ENCODE data around the gene NTN5. TPM values are rescaled to one million over a fixed set of nuclear protein-coding genes. Genes with fewer than 3 reads are reported as not detected.

The NTN5 gene
- total RNA-seq, 1 experiment from 2014 or later, result not detected

DNA sequence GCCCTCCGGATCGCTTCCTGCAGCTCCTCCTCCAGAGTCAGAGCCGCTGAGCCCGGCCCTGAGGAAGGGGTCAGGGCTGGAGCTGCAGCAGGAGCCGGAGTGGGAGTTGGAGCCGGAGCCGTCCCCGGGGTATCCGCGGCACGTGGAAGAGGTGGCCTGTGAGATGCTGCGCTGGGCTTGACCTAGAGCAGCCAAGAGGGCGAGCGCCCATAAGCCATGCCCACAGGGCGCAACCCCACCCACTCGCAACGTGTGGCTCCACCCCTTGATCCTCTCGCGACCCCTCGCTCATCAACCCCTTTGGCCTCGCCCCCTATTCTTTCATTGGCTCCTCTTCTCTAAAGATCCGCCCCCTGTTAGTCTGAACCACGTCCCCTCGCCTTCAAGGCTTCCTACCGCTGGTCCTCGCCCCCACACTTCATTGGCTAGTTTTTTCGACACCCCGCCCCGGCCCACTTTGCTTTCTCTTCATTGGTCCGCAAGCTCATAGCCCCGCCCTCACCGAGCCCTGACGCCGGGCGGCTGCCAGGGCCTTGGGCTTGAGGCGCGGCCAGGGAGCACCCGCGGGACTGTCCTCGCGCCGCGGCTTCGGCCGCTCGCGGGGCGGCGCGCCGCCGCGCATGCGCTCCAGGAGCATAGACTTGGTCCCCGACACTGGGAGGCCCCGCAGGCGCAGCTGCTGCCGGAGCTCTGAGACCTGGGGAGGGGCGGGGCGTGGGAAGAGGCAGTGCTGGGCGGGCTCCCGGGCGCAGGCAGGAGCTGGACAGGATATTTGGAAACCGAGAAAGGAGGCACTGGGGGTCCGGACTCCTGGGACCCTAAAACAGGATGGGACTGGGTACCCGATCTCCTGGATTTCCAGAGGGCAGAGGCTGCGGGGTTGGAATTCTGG, 41.3 kb upstream of the NTN5 start:
- intact Hi-C loops (cut with micrococcal nuclease; ENCODE audit: unreplicated experiment), result loop anchor here (5.0 kb wide), 1 partner anchor 67 kb away; the partner anchor contains the start of gene CA11
- CTCF ChIA-PET, result interaction anchor here (0.9 kb wide), 1 partner anchor 68 kb away, joined by 4 read pairs; the partner anchor contains the start of gene CA11

DNA sequence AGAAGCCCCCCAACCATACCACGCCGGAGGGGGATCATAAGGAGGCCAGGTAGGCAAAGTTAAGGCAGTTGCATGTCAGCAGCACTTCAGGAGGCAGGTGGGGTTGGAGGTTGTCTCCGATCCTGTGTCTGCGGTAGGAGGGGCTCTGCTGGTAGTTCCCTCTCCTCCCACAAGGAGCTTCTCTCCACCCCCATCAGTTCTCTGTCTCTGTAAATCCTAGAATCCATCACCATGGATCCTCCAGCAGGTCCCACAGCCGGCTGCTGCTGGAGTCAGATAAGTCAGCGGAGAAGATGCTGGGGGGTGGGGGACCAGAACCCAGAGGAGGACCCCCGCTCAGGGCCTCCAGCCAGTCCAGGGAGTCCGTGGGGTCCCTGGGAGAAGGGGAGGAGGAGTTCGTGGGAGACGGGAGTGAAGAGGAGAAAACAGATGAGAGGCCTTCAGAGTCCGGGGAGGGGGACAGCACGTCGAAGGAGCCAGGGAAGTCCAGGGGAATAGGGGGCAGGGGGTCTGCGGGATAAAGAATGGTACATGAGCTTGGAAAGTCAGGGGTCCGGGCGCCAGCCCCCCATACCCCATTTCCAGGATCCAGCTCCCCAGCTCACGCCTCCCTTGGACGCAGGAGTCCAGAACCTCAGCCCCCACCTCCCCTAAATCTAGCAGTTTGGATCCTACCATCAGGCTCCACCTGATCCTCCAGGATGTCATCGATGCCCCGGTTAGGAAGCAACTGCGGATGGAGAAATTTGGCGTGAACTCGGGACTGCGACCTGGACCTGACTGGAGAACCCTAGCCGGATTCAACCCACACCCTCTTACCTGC, 40.4 kb upstream of the NTN5 start:
- H3K4me3 ChIP-seq (ENCODE audit: low read depth, low read length, poor library complexity, severe bottlenecking), result peak overlapping the region; percentile 66
- TF ChIP-seq, protein P1, sequence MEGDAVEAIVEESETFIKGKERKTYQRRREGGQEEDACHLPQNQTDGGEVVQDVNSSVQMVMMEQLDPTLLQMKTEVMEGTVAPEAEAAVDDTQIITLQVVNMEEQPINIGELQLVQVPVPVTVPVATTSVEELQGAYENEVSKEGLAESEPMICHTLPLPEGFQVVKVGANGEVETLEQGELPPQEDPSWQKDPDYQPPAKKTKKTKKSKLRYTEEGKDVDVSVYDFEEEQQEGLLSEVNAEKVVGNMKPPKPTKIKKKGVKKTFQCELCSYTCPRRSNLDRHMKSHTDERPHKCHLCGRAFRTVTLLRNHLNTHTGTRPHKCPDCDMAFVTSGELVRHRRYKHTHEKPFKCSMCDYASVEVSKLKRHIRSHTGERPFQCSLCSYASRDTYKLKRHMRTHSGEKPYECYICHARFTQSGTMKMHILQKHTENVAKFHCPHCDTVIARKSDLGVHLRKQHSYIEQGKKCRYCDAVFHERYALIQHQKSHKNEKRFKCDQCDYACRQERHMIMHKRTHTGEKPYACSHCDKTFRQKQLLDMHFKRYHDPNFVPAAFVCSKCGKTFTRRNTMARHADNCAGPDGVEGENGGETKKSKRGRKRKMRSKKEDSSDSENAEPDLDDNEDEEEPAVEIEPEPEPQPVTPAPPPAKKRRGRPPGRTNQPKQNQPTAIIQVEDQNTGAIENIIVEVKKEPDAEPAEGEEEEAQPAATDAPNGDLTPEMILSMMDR (conservative IDR thresholded peaks at IDR 0.05; ENCODE audit: low read depth, low read length), result no peak
- no peak for TF ChIP-seq EZH2 (IDR thresholded peaks at IDR 0.05; ENCODE audit: borderline replicate concordance, low read depth, low read length, poor library complexity, severe bottlenecking)
- no peaks in the 10 kb centered on the region for H3K27me3 ChIP-seq (replicated peaks; ENCODE audit: insufficient read depth, low read depth, low read length, poor library complexity)
- peak overlapping the region; percentile 7 for H3K27ac ChIP-seq (ENCODE audit: low read depth, low read length, poor library complexity, severe bottlenecking)
- H3K4me1 ChIP-seq (ENCODE audit: insufficient read depth, low read length, poor library complexity, severe bottlenecking), result peaks cover 33% of the 10 kb centered on the region
- no peak for DNase-seq (ENCODE audit: low spot score)
- H3K9me3 ChIP-seq (ENCODE audit: low read depth, low read length, poor library complexity, severe bottlenecking), result no peaks in the 10 kb centered on the region
- intact Hi-C loops (cut with micrococcal nuclease; ENCODE audit: unreplicated experiment), result loop anchor here (5.0 kb wide), 1 partner anchor 66 kb away; the partner anchor contains the start of gene CA11
- BruUV-seq (replicated peaks), result no TSS peak
- no peaks in the 10 kb centered on the region for H3K36me3 ChIP-seq (ENCODE audit: insufficient read depth, low read length, poor library complexity, severe bottlenecking)
- CTCF ChIA-PET, result interaction anchor here (0.5 kb wide), 1 partner anchor 15 kb away, joined by 16 read pairs; no protein-coding TSS in a partner anchor
- POLR2A ChIA-PET (ENCODE audit: low non-redundant PET), result no interaction called here

More for the DNA sequence above, 41.3 kb upstream of the NTN5 start:
- no peaks in the 10 kb centered on the region for H3K27me3 ChIP-seq (replicated peaks; ENCODE audit: insufficient read depth, low read depth, low read length, poor library complexity)
- DNase-seq (ENCODE audit: low spot score), result peak; percentile 100
- TF ChIP-seq EZH2 (IDR thresholded peaks at IDR 0.05; ENCODE audit: borderline replicate concordance, low read depth, low read length, poor library complexity, severe bottlenecking), result no peak
- TF ChIP-seq, protein P1 (conservative IDR thresholded peaks at IDR 0.05; ENCODE audit: low read depth, low read length), result no peak
- peak overlapping the region; percentile 66 for H3K4me3 ChIP-seq (ENCODE audit: low read depth, low read length, poor library complexity, severe bottlenecking)
- peaks cover 33% of the 10 kb centered on the region for H3K4me1 ChIP-seq (ENCODE audit: insufficient read depth, low read length, poor library complexity, severe bottlenecking)
- POLR2A ChIA-PET (ENCODE audit: low non-redundant PET), result interaction anchor here (0.6 kb wide), 1 partner anchor 180 kb away, joined by 3 read pairs; no protein-coding TSS in a partner anchor
- no TSS peak for BruUV-seq (replicated peaks)
- H3K9me3 ChIP-seq (ENCODE audit: low read depth, low read length, poor library complexity, severe bottlenecking), result no peaks in the 10 kb centered on the region
- no peaks in the 10 kb centered on the region for H3K36me3 ChIP-seq (ENCODE audit: insufficient read depth, low read length, poor library complexity, severe bottlenecking)
- peak overlapping the region; percentile 88 for H3K27ac ChIP-seq (ENCODE audit: low read depth, low read length, poor library complexity, severe bottlenecking)

DNA sequence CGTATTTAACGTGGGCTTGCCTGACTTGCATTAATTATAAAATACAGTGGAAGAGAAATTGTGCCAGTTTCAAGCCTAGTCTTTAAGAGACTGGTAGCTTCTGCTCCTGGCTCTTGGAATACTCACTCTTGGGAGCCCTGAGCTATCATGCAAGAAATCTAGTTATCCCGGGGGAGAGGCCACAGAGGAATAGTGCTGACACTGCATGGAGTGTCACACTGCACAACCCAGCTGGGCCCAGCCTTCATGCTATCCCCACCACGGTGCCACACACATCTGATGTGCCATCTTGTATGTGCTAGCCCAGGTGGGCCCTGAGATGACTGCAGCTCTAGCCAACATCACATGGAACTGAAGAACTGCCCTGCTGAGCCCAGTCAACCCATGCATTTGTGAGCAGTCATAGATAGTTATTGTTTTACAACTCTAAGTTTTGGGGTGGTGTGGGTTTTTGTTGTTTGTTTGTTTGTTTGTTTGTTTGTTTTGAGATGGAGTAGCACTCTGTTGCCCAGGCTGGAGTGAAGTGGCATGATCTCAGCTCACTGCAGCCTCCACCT, 38.4 kb upstream of the NTN5 start:
- intact Hi-C loops (cut with micrococcal nuclease; ENCODE audit: unreplicated experiment), result loop anchor here (5.0 kb wide), 1 partner anchor 64 kb away; the partner anchor contains the start of gene CA11
- POLR2A ChIA-PET (ENCODE audit: low non-redundant PET), result no interaction called here
- BruUV-seq (replicated peaks), result no TSS peak
- no peak overlapping the region for H3K4me3 ChIP-seq (ENCODE audit: low read depth, low read length, poor library complexity, severe bottlenecking)
- DNase-seq (ENCODE audit: low spot score), result no peak
- CTCF ChIA-PET, result no interaction called here
- peaks cover 20% of the 10 kb centered on the region for H3K4me1 ChIP-seq (ENCODE audit: insufficient read depth, low read length, poor library complexity, severe bottlenecking)
- no peak overlapping the region for H3K27ac ChIP-seq (ENCODE audit: low read depth, low read length, poor library complexity, severe bottlenecking)
- no peak for TF ChIP-seq EZH2 (IDR thresholded peaks at IDR 0.05; ENCODE audit: borderline replicate concordance, low read depth, low read length, poor library complexity, severe bottlenecking)
- TF ChIP-seq, protein P1 (conservative IDR thresholded peaks at IDR 0.05; ENCODE audit: low read depth, low read length), result no peak
- H3K36me3 ChIP-seq (ENCODE audit: insufficient read depth, low read length, poor library complexity, severe bottlenecking), result no peaks in the 10 kb centered on the region
- H3K9me3 ChIP-seq (ENCODE audit: low read depth, low read length, poor library complexity, severe bottlenecking), result no peaks in the 10 kb centered on the region
- H3K27me3 ChIP-seq (replicated peaks; ENCODE audit: insufficient read depth, low read depth, low read length, poor library complexity), result no peaks in the 10 kb centered on the region
